GM23338 (cell line): ENCODE data around the gene CELA2B. TPM values are rescaled to one million over a fixed set of nuclear protein-coding genes. Genes with fewer than 3 reads are reported as not detected.

Experiments
- ATAC-seq: fragments of 200-7000 bp; cut with Tn5 transposase; 3 replicates; pipeline ENCODE4 v1.9.1; 2020
- DNase-seq: peaks from one replicate; pipeline ENCODE4 v3.0.0-alpha.2; 2015; ENCODE audit warnings: low spot score
- H2AFZ ChIP-seq: fragments of 200-600 bp; sonication (generic); 2 replicates; pipeline ENCODE4 v1.8.0; 2016; ENCODE audit warnings: antibody characterized with exemption, mild to moderate bottlenecking, moderate library complexity
- H3F3A ChIP-seq: fragments of 200-600 bp; sonication (generic); replicated peaks from 2 replicates; pipeline ENCODE4 v1.8.0; 2017; ENCODE audit warnings: antibody characterized with exemption, mixed run types, low read depth
- H3K27ac ChIP-seq: fragments of 200-600 bp; sonication (generic); 2 replicates; pipeline ENCODE4 v1.6.1; 2016; ENCODE audit warnings: low read depth
- H3K27me3 ChIP-seq: fragments of 200-600 bp; sonication (generic); 2 replicates; pipeline ENCODE4 v1.8.0; 2016; ENCODE audit warnings: mild to moderate bottlenecking, mixed run types, moderate library complexity; ENCODE audit not compliant: insufficient read depth
- H3K36me3 ChIP-seq: fragments of 200-600 bp; sonication (generic); 2 replicates; pipeline ENCODE4 v1.8.0; 2016; ENCODE audit warnings: mild to moderate bottlenecking; ENCODE audit not compliant: insufficient read depth
- H3K4me1 ChIP-seq: fragments of 200-600 bp; sonication (generic); 2 replicates; pipeline ENCODE4 v1.8.0; 2016; ENCODE audit warnings: mild to moderate bottlenecking, moderate library complexity; ENCODE audit not compliant: insufficient read depth
- H3K4me2 ChIP-seq: fragments of 200-600 bp; sonication (generic); 2 replicates; pipeline ENCODE4 v1.7.1; 2017; ENCODE audit warnings: mixed run types
- H3K4me3 ChIP-seq: fragments of 200-600 bp; sonication (generic); 2 replicates; pipeline ENCODE4 v1.6.1; 2016; ENCODE audit warnings: mixed run types
- H3K79me2 ChIP-seq: fragments of 200-600 bp; sonication (generic); replicated peaks from 2 replicates; pipeline ENCODE4 v1.8.0; 2017; ENCODE audit warnings: mild to moderate bottlenecking; ENCODE audit not compliant: insufficient read depth
- H3K9me2 ChIP-seq: fragments of 200-600 bp; sonication (generic); 2 replicates; pipeline ENCODE4 v1.8.0; 2017; ENCODE audit not compliant: insufficient read depth
- H4K20me1 ChIP-seq: fragments of 200-600 bp; sonication (generic); replicated peaks from 2 replicates; pipeline ENCODE4 v1.8.0; 2017; ENCODE audit warnings: mild to moderate bottlenecking; ENCODE audit not compliant: insufficient read depth
- H3K27ac Mint-ChIP-seq: 2 replicates; pipeline ENCODE4 v1.8.0; 2020; ENCODE audit warnings: inconsistent platforms, mild to moderate bottlenecking, moderate library complexity, mixed read lengths
- H3K27me3 Mint-ChIP-seq: 3 replicates; pipeline ENCODE4 v1.8.0; 2022; ENCODE audit warnings: low read depth, mild to moderate bottlenecking, moderate library complexity, mixed read lengths, inconsistent platforms; ENCODE audit not compliant: insufficient read depth, poor library complexity
- H3K36me3 Mint-ChIP-seq: 3 replicates; pipeline ENCODE4 v1.8.0; 2021; ENCODE audit warnings: low read depth, mild to moderate bottlenecking, inconsistent platforms, moderate library complexity, mixed read lengths
- H3K4me1 Mint-ChIP-seq: 3 replicates; pipeline ENCODE4 v1.8.0; 2020; ENCODE audit warnings: mild to moderate bottlenecking, inconsistent platforms, mixed read lengths
- H3K4me3 Mint-ChIP-seq: 3 replicates; pipeline ENCODE4 v1.8.0; 2021; ENCODE audit warnings: moderate library complexity, mild to moderate bottlenecking, inconsistent platforms, mixed read lengths
- H3K9me3 Mint-ChIP-seq: 3 replicates; pipeline ENCODE4 v1.8.0; 2020; ENCODE audit warnings: moderate library complexity, mild to moderate bottlenecking, inconsistent platforms, mixed read lengths
- CREB1 ChIP-seq: fragments of 250-450 bp; sonication (Bioruptor Pico); IDR thresholded peaks from 2 replicates; pipeline ENCODE4 v1.5.0; 2020; ENCODE audit warnings: low read depth, mild to moderate bottlenecking, moderate library complexity
- EZH2 ChIP-seq: fragments of 200-600 bp; sonication (generic); IDR thresholded peaks from one replicate; pipeline ENCODE4 v1.8.0; 2017; ENCODE audit warnings: antibody characterized with exemption, mild to moderate bottlenecking, low read depth; ENCODE audit not compliant: unreplicated experiment
- EZH2phosphoT487 ChIP-seq: fragments of 200-600 bp; sonication (generic); IDR thresholded peaks from one replicate; pipeline ENCODE4 v1.8.1; 2018; ENCODE audit warnings: antibody characterized with exemption; ENCODE audit not compliant: unreplicated experiment
- JUNB ChIP-seq: IDR thresholded peaks from one replicate; pipeline ENCODE4 v1.6.1; 2016; ENCODE audit warnings: antibody characterized with exemption; ENCODE audit not compliant: unreplicated experiment
- NANOG ChIP-seq: IDR thresholded peaks from 2 replicates; pipeline ENCODE4 v1.6.1; 2016; ENCODE audit warnings: antibody characterized with exemption, borderline replicate concordance
- POLR2AphosphoS5 ChIP-seq: IDR thresholded peaks from 2 replicates; pipeline ENCODE4 v1.6.1; 2016; ENCODE audit warnings: antibody characterized with exemption, low read depth
- REST ChIP-seq: IDR thresholded peaks from one replicate; pipeline ENCODE4 v1.6.1; 2018; ENCODE audit warnings: antibody characterized with exemption; ENCODE audit not compliant: unreplicated experiment
- STAT1 ChIP-seq: IDR thresholded peaks from one replicate; pipeline ENCODE4 v1.6.1; 2016; ENCODE audit warnings: antibody characterized with exemption; ENCODE audit not compliant: unreplicated experiment
- polyA plus RNA-seq: library from polyadenylated mRNA; unstranded; fragments of >200 nt; fragmentation: Nextera tagmentation; extraction: Ambion mirVana; gene quantifications from 2 replicates; pipeline ENCODE4 v1.2.1, GENCODE V29; 2016
- total RNA-seq: library from RNA; depleted of rRNA; stranded (reverse); fragments of >200 nt; shearing (Covaris generic); gene quantifications from 2 replicates; pipeline ENCODE4 v1.2.3, GENCODE V29; 2014
- TF ChIP-seq, protein P1 (sequence below): IDR thresholded peaks from 2 replicates; pipeline ENCODE4 v1.6.1; 2016; ENCODE audit warnings: antibody characterized with exemption
- TF ChIP-seq, protein P2 (sequence below): fragments of 250-450 bp; sonication (Bioruptor Pico); IDR thresholded peaks from 2 replicates; pipeline ENCODE4 v1.5.0; 2020; ENCODE audit warnings: mild to moderate bottlenecking, moderate library complexity
- TF ChIP-seq, protein P3 (sequence below), 2 experiments: fragments of 200-600 bp in 1 of 2; sonication (generic) in 1 of 2; conservative IDR thresholded peaks; 2 replicates each; pipeline versions ENCODE4 v1.5.1 to v1.6.1; 2016 to 2017; ENCODE audit warnings: antibody characterized with exemption in 2 of 2, low read depth in 2 of 2, mild to moderate bottlenecking in 2 of 2, moderate library complexity in 1 of 2

The CELA2B gene
- total and polyA plus RNA-seq, 2 experiments from 2014 or later: not detected

- no peak for TF ChIP-seq JUNB
- TF ChIP-seq CREB1 (CRISPR knock-in tag): no peak
- TF ChIP-seq, protein P1, sequence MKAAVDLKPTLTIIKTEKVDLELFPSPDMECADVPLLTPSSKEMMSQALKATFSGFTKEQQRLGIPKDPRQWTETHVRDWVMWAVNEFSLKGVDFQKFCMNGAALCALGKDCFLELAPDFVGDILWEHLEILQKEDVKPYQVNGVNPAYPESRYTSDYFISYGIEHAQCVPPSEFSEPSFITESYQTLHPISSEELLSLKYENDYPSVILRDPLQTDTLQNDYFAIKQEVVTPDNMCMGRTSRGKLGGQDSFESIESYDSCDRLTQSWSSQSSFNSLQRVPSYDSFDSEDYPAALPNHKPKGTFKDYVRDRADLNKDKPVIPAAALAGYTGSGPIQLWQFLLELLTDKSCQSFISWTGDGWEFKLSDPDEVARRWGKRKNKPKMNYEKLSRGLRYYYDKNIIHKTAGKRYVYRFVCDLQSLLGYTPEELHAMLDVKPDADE: no peak
- TF ChIP-seq, protein P2, sequence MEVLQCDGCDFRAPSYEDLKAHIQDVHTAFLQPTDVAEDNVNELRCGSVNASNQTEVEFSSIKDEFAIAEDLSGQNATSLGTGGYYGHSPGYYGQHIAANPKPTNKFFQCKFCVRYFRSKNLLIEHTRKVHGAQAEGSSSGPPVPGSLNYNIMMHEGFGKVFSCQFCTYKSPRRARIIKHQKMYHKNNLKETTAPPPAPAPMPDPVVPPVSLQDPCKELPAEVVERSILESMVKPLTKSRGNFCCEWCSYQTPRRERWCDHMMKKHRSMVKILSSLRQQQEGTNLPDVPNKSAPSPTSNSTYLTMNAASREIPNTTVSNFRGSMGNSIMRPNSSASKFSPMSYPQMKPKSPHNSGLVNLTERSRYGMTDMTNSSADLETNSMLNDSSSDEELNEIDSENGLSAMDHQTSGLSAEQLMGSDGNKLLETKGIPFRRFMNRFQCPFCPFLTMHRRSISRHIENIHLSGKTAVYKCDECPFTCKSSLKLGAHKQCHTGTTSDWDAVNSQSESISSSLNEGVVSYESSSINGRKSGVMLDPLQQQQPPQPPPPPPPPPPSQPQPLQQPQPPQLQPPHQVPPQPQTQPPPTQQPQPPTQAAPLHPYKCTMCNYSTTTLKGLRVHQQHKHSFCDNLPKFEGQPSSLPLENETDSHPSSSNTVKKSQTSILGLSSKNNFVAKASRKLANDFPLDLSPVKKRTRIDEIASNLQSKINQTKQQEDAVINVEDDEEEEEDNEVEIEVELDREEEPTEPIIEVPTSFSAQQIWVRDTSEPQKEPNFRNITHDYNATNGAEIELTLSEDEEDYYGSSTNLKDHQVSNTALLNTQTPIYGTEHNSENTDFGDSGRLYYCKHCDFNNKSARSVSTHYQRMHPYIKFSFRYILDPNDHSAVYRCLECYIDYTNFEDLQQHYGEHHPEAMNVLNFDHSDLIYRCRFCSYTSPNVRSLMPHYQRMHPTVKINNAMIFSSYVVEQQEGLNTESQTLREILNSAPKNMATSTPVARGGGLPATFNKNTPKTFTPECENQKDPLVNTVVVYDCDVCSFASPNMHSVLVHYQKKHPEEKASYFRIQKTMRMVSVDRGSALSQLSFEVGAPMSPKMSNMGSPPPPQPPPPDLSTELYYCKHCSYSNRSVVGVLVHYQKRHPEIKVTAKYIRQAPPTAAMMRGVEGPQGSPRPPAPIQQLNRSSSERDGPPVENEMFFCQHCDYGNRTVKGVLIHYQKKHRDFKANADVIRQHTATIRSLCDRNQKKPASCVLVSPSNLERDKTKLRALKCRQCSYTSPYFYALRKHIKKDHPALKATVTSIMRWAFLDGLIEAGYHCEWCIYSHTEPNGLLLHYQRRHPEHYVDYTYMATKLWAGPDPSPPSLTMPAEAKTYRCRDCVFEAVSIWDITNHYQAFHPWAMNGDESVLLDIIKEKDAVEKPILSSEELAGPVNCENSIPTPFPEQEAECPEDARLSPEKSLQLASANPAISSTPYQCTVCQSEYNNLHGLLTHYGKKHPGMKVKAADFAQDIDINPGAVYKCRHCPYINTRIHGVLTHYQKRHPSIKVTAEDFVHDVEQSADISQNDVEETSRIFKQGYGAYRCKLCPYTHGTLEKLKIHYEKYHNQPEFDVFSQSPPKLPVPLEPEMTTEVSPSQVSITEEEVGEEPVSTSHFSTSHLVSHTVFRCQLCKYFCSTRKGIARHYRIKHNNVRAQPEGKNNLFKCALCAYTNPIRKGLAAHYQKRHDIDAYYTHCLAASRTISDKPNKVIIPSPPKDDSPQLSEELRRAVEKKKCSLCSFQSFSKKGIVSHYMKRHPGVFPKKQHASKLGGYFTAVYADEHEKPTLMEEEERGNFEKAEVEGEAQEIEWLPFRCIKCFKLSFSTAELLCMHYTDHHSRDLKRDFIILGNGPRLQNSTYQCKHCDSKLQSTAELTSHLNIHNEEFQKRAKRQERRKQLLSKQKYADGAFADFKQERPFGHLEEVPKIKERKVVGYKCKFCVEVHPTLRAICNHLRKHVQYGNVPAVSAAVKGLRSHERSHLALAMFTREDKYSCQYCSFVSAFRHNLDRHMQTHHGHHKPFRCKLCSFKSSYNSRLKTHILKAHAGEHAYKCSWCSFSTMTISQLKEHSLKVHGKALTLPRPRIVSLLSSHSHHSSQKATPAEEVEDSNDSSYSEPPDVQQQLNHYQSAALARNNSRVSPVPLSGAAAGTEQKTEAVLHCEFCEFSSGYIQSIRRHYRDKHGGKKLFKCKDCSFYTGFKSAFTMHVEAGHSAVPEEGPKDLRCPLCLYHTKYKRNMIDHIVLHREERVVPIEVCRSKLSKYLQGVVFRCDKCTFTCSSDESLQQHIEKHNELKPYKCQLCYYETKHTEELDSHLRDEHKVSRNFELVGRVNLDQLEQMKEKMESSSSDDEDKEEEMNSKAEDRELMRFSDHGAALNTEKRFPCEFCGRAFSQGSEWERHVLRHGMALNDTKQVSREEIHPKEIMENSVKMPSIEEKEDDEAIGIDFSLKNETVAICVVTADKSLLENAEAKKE: no peak
- TF ChIP-seq REST: no peak
- no peak for TF ChIP-seq STAT1
- TF ChIP-seq NANOG: no peak
- no peak for TF ChIP-seq EZH2phosphoT487
- TF ChIP-seq EZH2: no peak
- TF ChIP-seq POLR2AphosphoS5: no peak
- TF ChIP-seq, protein P3, sequence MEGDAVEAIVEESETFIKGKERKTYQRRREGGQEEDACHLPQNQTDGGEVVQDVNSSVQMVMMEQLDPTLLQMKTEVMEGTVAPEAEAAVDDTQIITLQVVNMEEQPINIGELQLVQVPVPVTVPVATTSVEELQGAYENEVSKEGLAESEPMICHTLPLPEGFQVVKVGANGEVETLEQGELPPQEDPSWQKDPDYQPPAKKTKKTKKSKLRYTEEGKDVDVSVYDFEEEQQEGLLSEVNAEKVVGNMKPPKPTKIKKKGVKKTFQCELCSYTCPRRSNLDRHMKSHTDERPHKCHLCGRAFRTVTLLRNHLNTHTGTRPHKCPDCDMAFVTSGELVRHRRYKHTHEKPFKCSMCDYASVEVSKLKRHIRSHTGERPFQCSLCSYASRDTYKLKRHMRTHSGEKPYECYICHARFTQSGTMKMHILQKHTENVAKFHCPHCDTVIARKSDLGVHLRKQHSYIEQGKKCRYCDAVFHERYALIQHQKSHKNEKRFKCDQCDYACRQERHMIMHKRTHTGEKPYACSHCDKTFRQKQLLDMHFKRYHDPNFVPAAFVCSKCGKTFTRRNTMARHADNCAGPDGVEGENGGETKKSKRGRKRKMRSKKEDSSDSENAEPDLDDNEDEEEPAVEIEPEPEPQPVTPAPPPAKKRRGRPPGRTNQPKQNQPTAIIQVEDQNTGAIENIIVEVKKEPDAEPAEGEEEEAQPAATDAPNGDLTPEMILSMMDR (conservative IDR thresholded peaks at IDR 0.05; ENCODE audit: low read depth in 2 of 2): no peak
- H3K27ac Mint-ChIP-seq: no peak overlapping the region
- no peaks in the 10 kb centered on the region for H3K27me3 ChIP-seq
These were observed 37.3 kb downstream of the CELA2B start for GRCh38 chr1:15513192-15513591.

More at GRCh38 chr1:15513192-15513591, 37.3 kb downstream of the CELA2B start:
- DNase-seq (no peak), ATAC-seq (no peak)
- no peaks in the 10 kb centered on the region; the same call in 1 of the 2 replicates for H4K20me1 ChIP-seq
- no peaks in the 10 kb centered on the region for H3K36me3 ChIP-seq
- Mint-ChIP-seq H3K4me1 (peaks cover 30% of the 10 kb centered on the region), H3K27me3 (peaks cover 8% of the 10 kb centered on the region), H3K36me3 (peaks cover 30% of the 10 kb centered on the region), H3K9me3 (no peaks in the 10 kb centered on the region), H3K4me3 (no peak overlapping the region)
- peaks cover 4% of the 10 kb centered on the region; the same call in 1 of the 2 replicates for H3K79me2 ChIP-seq
- no peaks in the 10 kb centered on the region for H3K9me2 ChIP-seq
- H2AFZ ChIP-seq: no peak overlapping the region
- no peak overlapping the region for H3K4me2 ChIP-seq
- no peak overlapping the region for H3K27ac ChIP-seq
- H3F3A ChIP-seq: peaks cover 9% of the 10 kb centered on the region; the same call in 1 of the 2 replicates
- peaks cover 19% of the 10 kb centered on the region for H3K4me1 ChIP-seq
- no peak overlapping the region for H3K4me3 ChIP-seq
